DOHH2 (cell line): ENCODE measurements around the gene EXOSC7.

Source experiments
- H3F3A ChIP-seq: fragments of 200-600 bp; sonication (generic), shearing (Covaris generic); 2 replicates; pipeline ENCODE4 v1.6.0; 2016; ENCODE audit warnings: antibody characterized with exemption, mild to moderate bottlenecking; ENCODE audit not compliant: control insufficient read depth, insufficient read depth
- H3K27ac ChIP-seq: fragments of 200-600 bp; sonication (generic); 2 replicates; pipeline ENCODE4 v1.5.1; 2014; ENCODE audit warnings: low read depth, mild to moderate bottlenecking, low read length, moderate library complexity
- H3K27me3 ChIP-seq: fragments of 200-600 bp; sonication (generic); 2 replicates; pipeline ENCODE4 v1.6.1; 2014; ENCODE audit warnings: mild to moderate bottlenecking, low read length, mixed read lengths; ENCODE audit not compliant: control insufficient read depth
- H3K36me3 ChIP-seq: fragments of 200-600 bp; sonication (generic); 2 replicates; pipeline ENCODE4 v1.6.1; 2014; ENCODE audit warnings: mild to moderate bottlenecking, low read length, moderate library complexity, mixed read lengths; ENCODE audit not compliant: control insufficient read depth
- H3K4me1 ChIP-seq: fragments of 200-600 bp; sonication (generic); 2 replicates; pipeline ENCODE4 v1.6.1; 2014; ENCODE audit warnings: mild to moderate bottlenecking, low read length, mixed read lengths; ENCODE audit not compliant: control insufficient read depth
- H3K4me2 ChIP-seq: fragments of 200-600 bp; sonication (generic); 2 replicates; pipeline ENCODE4 v1.6.0; 2014; ENCODE audit warnings: mild to moderate bottlenecking, low read length, moderate library complexity
- H3K4me3 ChIP-seq: fragments of 200-600 bp; sonication (generic); 2 replicates; pipeline ENCODE4 v1.5.1; 2014; ENCODE audit warnings: mild to moderate bottlenecking, low read length, mixed read lengths
- H3K79me2 ChIP-seq: fragments of 200-600 bp; sonication (generic); 2 replicates; pipeline ENCODE4 v1.6.1; 2014; ENCODE audit warnings: mild to moderate bottlenecking, low read length, mixed read lengths; ENCODE audit not compliant: control insufficient read depth
- H3K9me2 ChIP-seq: fragments of 200-600 bp; sonication (generic); replicated peaks from 2 replicates; pipeline ENCODE4 v1.6.1; 2014; ENCODE audit warnings: mild to moderate bottlenecking, low read length, mixed read lengths; ENCODE audit not compliant: control insufficient read depth
- H3K9me3 ChIP-seq: fragments of 200-600 bp; sonication (generic); 2 replicates; pipeline ENCODE4 v1.6.1; 2014; ENCODE audit warnings: antibody characterized with exemption, low read length, mixed read lengths; ENCODE audit not compliant: control insufficient read depth, insufficient read depth
- H4K20me1 ChIP-seq: fragments of 200-600 bp; sonication (generic); 2 replicates; pipeline ENCODE4 v1.6.0; 2014; ENCODE audit warnings: low read depth, mild to moderate bottlenecking, antibody characterized with exemption, low read length, moderate library complexity; ENCODE audit not compliant: control insufficient read depth, insufficient read depth
- EZH2phosphoT487 ChIP-seq: fragments of 200-600 bp; sonication (generic); IDR thresholded peaks from 2 replicates; pipeline ENCODE4 v1.6.1; 2017; ENCODE audit warnings: borderline replicate concordance, mild to moderate bottlenecking, antibody characterized with exemption, low read length, moderate library complexity, mixed read lengths
- TF ChIP-seq, protein P1 (sequence below): fragments of 200-600 bp; sonication (generic); IDR thresholded peaks from one replicate; pipeline ENCODE4 v1.5.1; 2014; ENCODE audit warnings: antibody characterized with exemption, mild to moderate bottlenecking, low read depth, low read length; ENCODE audit not compliant: poor library complexity, severe bottlenecking

The EXOSC7 gene

DNA sequence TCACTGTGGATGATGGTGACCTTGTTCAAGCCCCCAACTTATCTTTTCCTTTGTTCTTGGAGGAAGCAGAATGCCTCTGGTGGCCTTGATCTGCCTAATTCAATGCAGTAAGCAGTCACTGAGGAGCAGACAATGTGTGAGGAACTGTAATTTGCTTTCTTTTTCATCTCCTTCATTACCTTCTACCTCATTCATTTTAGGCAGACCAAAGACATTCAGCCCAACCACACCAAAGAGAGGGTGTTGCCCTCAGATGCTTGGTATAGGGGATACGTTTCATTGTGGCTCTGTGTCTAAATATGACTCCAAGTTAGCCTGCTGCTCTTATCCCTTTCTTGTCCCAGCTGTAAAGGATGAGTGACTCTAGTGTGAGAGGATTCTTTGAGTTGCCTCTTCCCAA is 15.3 kb downstream of the EXOSC7 start:
- Histone ChIP-seq H4K20me1 (no peaks in the 10 kb centered on the region; the same call in 1 of the 2 replicates), H3K36me3 (peaks cover 68% of the 10 kb centered on the region), H3K4me1 (no peaks in the 10 kb centered on the region), H3K27me3 (no peaks in the 10 kb centered on the region), H3F3A (0 out of 2 replicates have a peak, but pooled peaks cover 2% of the 10 kb centered on the region), H3K9me3 (no peaks in the 10 kb centered on the region), H3K9me2 (no peaks in the 10 kb centered on the region), H3K79me2 (peaks cover 59% of the 10 kb centered on the region), H3K4me2 (no peak overlapping the region), H3K4me3 (no peak overlapping the region), H3K27ac (no peak overlapping the region)
- TF ChIP-seq, protein P1, sequence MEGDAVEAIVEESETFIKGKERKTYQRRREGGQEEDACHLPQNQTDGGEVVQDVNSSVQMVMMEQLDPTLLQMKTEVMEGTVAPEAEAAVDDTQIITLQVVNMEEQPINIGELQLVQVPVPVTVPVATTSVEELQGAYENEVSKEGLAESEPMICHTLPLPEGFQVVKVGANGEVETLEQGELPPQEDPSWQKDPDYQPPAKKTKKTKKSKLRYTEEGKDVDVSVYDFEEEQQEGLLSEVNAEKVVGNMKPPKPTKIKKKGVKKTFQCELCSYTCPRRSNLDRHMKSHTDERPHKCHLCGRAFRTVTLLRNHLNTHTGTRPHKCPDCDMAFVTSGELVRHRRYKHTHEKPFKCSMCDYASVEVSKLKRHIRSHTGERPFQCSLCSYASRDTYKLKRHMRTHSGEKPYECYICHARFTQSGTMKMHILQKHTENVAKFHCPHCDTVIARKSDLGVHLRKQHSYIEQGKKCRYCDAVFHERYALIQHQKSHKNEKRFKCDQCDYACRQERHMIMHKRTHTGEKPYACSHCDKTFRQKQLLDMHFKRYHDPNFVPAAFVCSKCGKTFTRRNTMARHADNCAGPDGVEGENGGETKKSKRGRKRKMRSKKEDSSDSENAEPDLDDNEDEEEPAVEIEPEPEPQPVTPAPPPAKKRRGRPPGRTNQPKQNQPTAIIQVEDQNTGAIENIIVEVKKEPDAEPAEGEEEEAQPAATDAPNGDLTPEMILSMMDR, result no peak
- no peak for TF ChIP-seq EZH2phosphoT487

DNA sequence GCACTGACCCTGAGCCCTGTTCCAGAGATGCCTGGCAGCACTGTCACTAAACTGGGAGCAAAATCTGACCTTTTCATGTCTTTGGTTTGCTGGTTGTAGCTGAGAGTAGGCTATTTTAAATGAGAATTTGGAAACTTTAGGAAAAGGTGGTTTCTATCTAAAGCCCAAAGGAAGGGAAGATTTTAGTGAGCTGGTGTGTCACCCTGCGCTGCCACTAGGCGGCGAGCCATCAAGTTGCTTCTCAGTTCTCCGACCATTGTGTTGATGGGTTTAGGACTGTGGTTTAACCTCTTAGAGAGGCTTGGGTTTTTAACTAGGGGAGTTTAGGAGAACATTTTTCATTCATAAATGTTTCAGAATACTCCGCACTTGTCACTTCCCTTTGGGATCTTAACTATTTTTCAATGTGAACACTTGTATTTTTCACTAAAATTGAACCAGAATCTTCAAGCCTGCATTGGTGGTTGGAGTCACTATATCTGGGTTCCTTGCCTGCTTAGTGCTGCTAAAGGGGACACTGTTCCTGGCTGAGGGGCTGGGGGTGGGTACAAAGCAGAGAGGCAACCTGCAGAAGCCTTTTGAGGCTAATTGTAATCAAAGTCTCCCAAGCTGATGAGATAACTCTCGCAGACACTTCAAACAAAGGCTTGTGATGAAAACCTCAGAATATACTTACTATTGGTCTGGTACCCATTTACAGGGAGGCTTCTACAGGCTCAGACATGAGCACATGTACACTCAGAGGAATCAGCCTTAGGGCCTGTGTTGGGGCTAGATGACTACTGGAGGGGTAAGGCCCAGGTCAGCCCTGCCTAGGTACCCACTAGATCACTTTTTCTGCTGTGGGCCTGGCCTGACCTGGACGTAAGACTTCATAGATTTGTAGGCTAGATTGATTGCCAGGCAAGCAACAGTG is 16.8 kb downstream of the EXOSC7 start:
- Histone ChIP-seq H3K27ac (no peak overlapping the region), H3K4me2 (no peak overlapping the region)

DNA sequence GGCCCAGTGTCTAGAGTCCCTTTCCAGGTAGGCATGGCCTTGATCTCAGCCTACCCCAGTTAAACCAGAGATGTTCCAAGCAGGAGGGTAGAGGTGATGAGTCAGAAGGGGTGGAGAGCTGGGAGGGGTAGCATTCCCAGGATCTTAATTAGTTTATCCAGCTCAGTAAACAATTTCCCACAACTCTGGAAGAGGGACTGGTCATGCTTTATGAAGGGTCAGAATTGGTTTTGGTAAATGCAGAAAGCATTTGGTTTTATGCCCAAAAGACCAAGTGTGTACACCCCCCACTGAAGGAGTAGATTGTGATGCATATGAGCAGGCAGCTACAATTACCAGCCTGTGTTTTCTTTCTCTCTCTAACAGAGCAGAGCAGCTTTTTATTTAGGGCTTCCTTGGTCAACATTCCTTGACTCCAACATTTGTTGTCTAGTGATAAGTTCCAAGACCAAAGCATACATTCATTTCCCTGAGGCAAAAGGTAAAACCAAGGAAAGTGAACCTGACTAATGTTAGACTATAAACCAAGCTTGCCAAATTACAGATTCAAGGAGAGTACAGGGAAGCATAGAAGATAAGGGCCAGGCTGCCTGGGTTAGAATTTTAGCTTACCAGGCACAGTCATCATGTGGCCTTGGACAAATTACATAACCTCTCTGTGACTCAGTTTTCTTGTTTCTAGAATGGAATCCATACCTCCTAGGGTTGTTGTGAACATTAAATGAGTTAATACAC is 17.6 kb downstream of the EXOSC7 start:
- no peak overlapping the region for H3K4me3 ChIP-seq
- H3K27ac ChIP-seq, result no peak overlapping the region
- H3K4me2 ChIP-seq, result no peak overlapping the region

More for the DNA sequence above, 16.8 kb downstream of the EXOSC7 start:
- no peaks in the 10 kb centered on the region for H3K9me2 ChIP-seq
- H3K36me3 ChIP-seq, result peaks cover 81% of the 10 kb centered on the region
- H3F3A ChIP-seq, result no peaks in the 10 kb centered on the region
- no peaks in the 10 kb centered on the region for H3K4me1 ChIP-seq
- no peak for TF ChIP-seq EZH2phosphoT487
- TF ChIP-seq, protein P1, result peak; percentile 78
- no peaks in the 10 kb centered on the region; the same call in 1 of the 2 replicates for H4K20me1 ChIP-seq
- H3K4me3 ChIP-seq, result no peak overlapping the region
- no peaks in the 10 kb centered on the region for H3K9me3 ChIP-seq
- H3K27me3 ChIP-seq, result no peaks in the 10 kb centered on the region
- H3K79me2 ChIP-seq, result peaks cover 45% of the 10 kb centered on the region

More for the DNA sequence above, 17.6 kb downstream of the EXOSC7 start:
- H3K79me2 ChIP-seq, result peaks cover 37% of the 10 kb centered on the region
- no peaks in the 10 kb centered on the region for H3K9me2 ChIP-seq
- H3F3A ChIP-seq, result no peaks in the 10 kb centered on the region
- peaks cover 85% of the 10 kb centered on the region for H3K36me3 ChIP-seq
- no peaks in the 10 kb centered on the region for H3K27me3 ChIP-seq
- TF ChIP-seq EZH2phosphoT487, result no peak
- TF ChIP-seq, protein P1, result no peak
- H4K20me1 ChIP-seq, result no peaks in the 10 kb centered on the region; the same call in 1 of the 2 replicates
- no peaks in the 10 kb centered on the region for H3K9me3 ChIP-seq
- no peaks in the 10 kb centered on the region for H3K4me1 ChIP-seq
